Adrenal gland (tissue), 12 donors: ENCODE results near the gene PLD2. TPM values are rescaled to one million over a fixed set of nuclear protein-coding genes. Genes with fewer than 3 reads are reported as not detected.

Experiments used
- DNase-seq, 7 donors: peaks; one replicate each; pipeline ENCODE4 v3.0.0-alpha.2; 2019 to 2020
- H3K27ac ChIP-seq, 5 donors: fragments of 200-600 bp; sonication (generic) in 4 of 5; 1 replicate in 3 of 5; 2 replicates in 2 of 5; pipeline versions ENCODE4 v1.5.1 to v1.8.0; 2016 to 2020; ENCODE audit warnings: mild to moderate bottlenecking in 1 of 5
- H3K27me3 ChIP-seq: fragments of 200-600 bp; 2 replicates; pipeline ENCODE4 v1.8.0; 2021
- H3K36me3 ChIP-seq, 2 donors: fragments of 200-600 bp; replicated peaks in 1 of 2; 1 replicate in 1 of 2; 2 replicates in 1 of 2; pipeline versions ENCODE4 v1.5.1 to v1.8.0; 2018 to 2022
- H3K4me1 ChIP-seq, 2 donors: fragments of 200-600 bp; replicated peaks in 1 of 2; 1 replicate in 1 of 2; 2 replicates in 1 of 2; pipeline versions ENCODE4 v1.5.1 to v1.8.0; 2018 to 2021
- H3K4me3 ChIP-seq, 4 donors: fragments of 200-600 bp; sonication (generic) in 3 of 4; one replicate each; pipeline ENCODE4 v1.5.1; 2016 to 2018
- H3K9me3 ChIP-seq, 3 donors: fragments of 200-600 bp; sonication (generic) in 1 of 3; replicated peaks in 1 of 3; 1 replicate in 2 of 3; 2 replicates in 1 of 3; pipeline versions ENCODE4 v1.5.1 to v1.8.0; 2016 to 2021
- CTCF ChIP-seq, 6 experiments: fragments of 450-650 bp in 4 of 6; fragments of 200-600 bp in 2 of 6; sonication (generic) in 1 of 6; IDR thresholded peaks; 1 replicate in 5 of 6; 2 replicates in 1 of 6; pipeline versions ENCODE4 v1.5.1 to v1.8.0; 2016 to 2021; ENCODE audit warnings: antibody characterized with exemption in 6 of 6, mild to moderate bottlenecking in 2 of 6, moderate library complexity in 1 of 6
- POLR2A ChIP-seq, 2 donors: fragments of 450-650 bp; IDR thresholded peaks; one replicate each; pipeline ENCODE4 v1.6.1; 2017; ENCODE audit warnings: antibody characterized with exemption in 2 of 2, mild to moderate bottlenecking in 2 of 2, moderate library complexity in 1 of 2
- WGBS, 4 donors: extraction: QIAGEN DNeasy Blood & Tissue Kit in 2 of 4; methylation state at CpG; one replicate each; pipeline versions ENCODE4 v1.1.5 to v1.1.7; 2013 to 2017; 5-methylcytosine and 5-hydroxymethylcytosine counted together
- intact Hi-C, 2 donors: fragments of 100-400 bp; cut with DNase I; formaldehyde crosslinking; loops; one replicate each; pipeline versions ENCODE4 v1.14.1 to v1.15.0; 2022 to 2023
- polyA plus RNA-seq, 3 donors: library from polyadenylated mRNA; stranded (reverse); fragments of 200-250 nt in 2 of 3; fragments of 350-450 nt in 1 of 3; fragmentation: Illumina TruSeq in 1 of 3; extraction: RNeasy Lipid Tissue Mini Kit (QIAGEN cat#74804) in 1 of 3; gene quantifications; one replicate each; pipeline ENCODE4 v1.2.3, GENCODE V29; 2013 to 2014
- total RNA-seq, 9 donors: library from RNA; depleted of rRNA in 4 of 9; stranded (reverse); fragments of >200 nt in 4 of 9; fragments of 120-200 nt in 1 of 9; fragmentation: NEBNext Ultra II Directional in 1 of 9; extraction: Animal tissue kit (Norgen Biotek cat#: 25700) in 1 of 9; gene quantifications; one replicate each; pipeline versions ENCODE4 v1.1.0 to v1.2.4, GENCODE V29; 2013 to 2023
- donor health status: healthy with polysubstance abuse.
- donor health status: Bipolar disorder and iron deficiency.
- donor health status: DM: yes; HTN: yes; CAD: no.
- donor health status: DM: no; HTN: no; CAD: no.
- donor health status: DM: no; HTN: no; CAD: no.
- donor health status: DM: yes; HTN: yes; CAD: no.

PLD2 gene
- total and polyA plus RNA-seq, 12 donors: 4.1 to 34.8 (median 17.9) TPM

DNA sequence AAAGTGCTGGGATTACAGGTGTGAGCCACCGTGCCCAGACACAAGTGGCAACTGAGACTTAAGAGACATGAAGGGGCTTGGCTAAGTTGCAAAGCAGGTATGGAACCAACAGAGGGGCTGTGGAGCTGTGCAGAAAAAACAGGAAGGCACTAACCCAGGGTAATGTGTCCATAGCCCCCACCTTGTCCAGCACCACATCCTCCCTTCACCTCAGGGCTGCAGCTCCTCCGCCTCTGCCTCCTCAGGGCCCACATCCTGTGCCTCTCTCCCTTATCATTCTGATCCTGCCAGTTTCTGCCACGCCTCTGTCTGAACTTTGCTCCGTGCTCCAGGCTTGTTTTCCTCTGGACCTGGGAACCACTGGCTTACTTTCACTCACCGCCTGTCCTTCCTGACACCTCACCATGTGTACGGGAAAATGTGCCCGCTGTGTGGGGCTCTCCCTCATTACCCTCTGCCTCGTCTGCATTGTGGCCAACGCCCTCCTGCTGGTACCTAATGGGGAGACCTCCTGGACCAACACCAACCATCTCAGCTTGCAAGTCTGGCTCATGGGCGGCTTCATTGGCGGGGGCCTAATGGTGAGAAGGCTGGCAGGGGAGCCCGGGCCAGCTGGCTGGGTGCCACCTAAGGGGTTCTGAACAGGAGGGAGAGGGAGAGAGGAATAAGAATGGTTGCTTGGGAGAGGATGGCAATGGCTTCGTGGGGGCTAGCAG lies 35.3 kb upstream of the PLD2 start, which contains the start of gene TM4SF5:
Gene TM4SF5, plus strand, starts transcription at position 368 of the 716 bp plus-strand sequence. Its CDS starts 37 bp downstream, at position 405.
- 61 to 71% (median 66%) methylated on average over 12 to 13 of the region's 13 CpGs for WGBS, 4 donors

DNA sequence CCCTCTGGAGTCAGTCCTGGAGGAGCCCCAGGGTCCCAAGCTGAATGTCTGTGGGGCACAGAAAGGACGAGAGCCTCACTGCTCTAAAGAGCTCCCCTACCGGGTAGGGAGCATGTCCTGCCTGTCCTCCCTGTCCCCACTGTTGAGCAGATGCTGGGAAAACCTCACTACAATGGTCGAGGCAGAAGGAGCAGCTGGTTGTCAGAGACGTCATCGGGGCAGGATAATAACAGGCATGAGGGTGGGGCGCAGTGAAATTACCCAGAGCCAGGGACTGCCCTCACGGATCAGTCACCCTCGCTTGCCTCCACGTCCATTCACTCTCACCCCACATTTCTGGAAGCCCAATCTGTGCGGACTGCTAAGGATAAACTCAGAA lies 34.7 kb upstream of the PLD2 start:
- WGBS, 4 donors: 61 to 79% (median 68%) methylated on average over 9 to 10 of the region's 10 CpGs
- TF ChIP-seq CTCF (IDR thresholded peaks at IDR 0.05) (no peak), POLR2A (IDR thresholded peaks at IDR 0.05) (no peak)
- no peak for DNase-seq
- Histone ChIP-seq H3K27me3 (no peaks in the 10 kb centered on the region), H3K36me3 (no peaks in the 10 kb centered on the region), H3K27ac (no peak overlapping the region), H3K4me3 (no peak overlapping the region), H3K9me3 (no peaks in the 10 kb centered on the region), H3K4me1 (no peaks in the 10 kb centered on the region)
- intact Hi-C loops: no loop called here

More for the DNA sequence above, 35.3 kb upstream of the PLD2 start, which contains the start of gene TM4SF5:
- H3K27me3 ChIP-seq: no peaks in the 10 kb centered on the region
- no peak within 1 kb of the TSS for H3K27ac ChIP-seq
- H3K36me3 ChIP-seq: no peaks in the 10 kb centered on the region
- TF ChIP-seq CTCF (IDR thresholded peaks at IDR 0.05): no peak
- no peak for TF ChIP-seq POLR2A (IDR thresholded peaks at IDR 0.05)
- DNase-seq: no peak
- intact Hi-C loops: no loop called here
- no peaks in the 10 kb centered on the region for H3K4me1 ChIP-seq
- no peak within 1 kb of the TSS for H3K4me3 ChIP-seq
- H3K9me3 ChIP-seq: no peaks in the 10 kb centered on the region

GRCh38 chr17:4777969-4778760 lies 28.8 kb upstream of the PLD2 start:
- Histone ChIP-seq H3K9me3 (no peaks in the 10 kb centered on the region), H3K27ac (no peak overlapping the region), H3K4me3 (no peak overlapping the region), H3K36me3 (no peaks in the 10 kb centered on the region), H3K4me1 (no peaks in the 10 kb centered on the region), H3K27me3 (peaks cover 17% of the 10 kb centered on the region)
- DNase-seq: no peak
- no peak for TF ChIP-seq CTCF (IDR thresholded peaks at IDR 0.05)
- no peak for TF ChIP-seq POLR2A (IDR thresholded peaks at IDR 0.05)
- intact Hi-C loops: no loop called here
- WGBS, 4 donors: 70 to 82% (median 75%) methylated on average over 9 of the region's 9 CpGs

- intact Hi-C loops: loop anchor here in 1 of 2 donors (10.0 kb wide), 1 partner anchor 46 kb away; the partner anchor contains the start of genes CXCL16, MED11 and ZMYND15
- DNase-seq: no peak
- TF ChIP-seq CTCF (IDR thresholded peaks at IDR 0.05): no peak
- Histone ChIP-seq H3K9me3 (no peaks in the 10 kb centered on the region), H3K4me1 (peaks cover 0 to 3% of the 10 kb centered on the region in 2 donors), H3K27ac (no peak overlapping the region), H3K36me3 (no peaks in the 10 kb centered on the region), H3K27me3 (peaks cover 26% of the 10 kb centered on the region), H3K4me3 (no peak overlapping the region)
- 70 to 81% (median 80%) methylated on average over 11 of the region's 11 CpGs for WGBS, 4 donors
Observed at GRCh38 chr17:4780325-4780955, 26.5 kb upstream of the PLD2 start.
